Left lobe of liver (tissue), 2 donors: ENCODE results near the gene INPP5A. TPM values are rescaled to one million over a fixed set of nuclear protein-coding genes. Genes with fewer than 3 reads are reported as not detected.

ENCODE experiments used
- ATAC-seq: fragments of 200-7000 bp; cut with Tn5 transposase; one replicate; pipeline ENCODE4 v1.9.1; 2020; ENCODE audit warnings: mild to moderate bottlenecking, moderate library complexity
- DNase-seq: peaks from one replicate; pipeline ENCODE4 v3.0.0-alpha.2; 2020; ENCODE audit warnings: low spot score
- total RNA-seq: library from RNA; stranded (reverse); gene quantifications from one replicate; pipeline ENCODE4 v1.2.1, GENCODE V29; 2021
- donor health status: DM: no; HTN: no; CAD: no; lungs with moderate emphysema.
- donor health status: DM: no; HTN: yes; CAD: no.

INPP5A gene
- total RNA-seq, 1 donor from 2014 or later: 18.3 TPM

GRCh38 chr10:132804785-132805426, 267.3 kb downstream of the INPP5A start:
- DNase-seq: no peak
- ATAC-seq: no peak

GRCh38 chr10:132805599-132805998, 268.0 kb downstream of the INPP5A start:
- no peak for DNase-seq
- ATAC-seq: no peak

GRCh38 chr10:132806110-132806509, 268.5 kb downstream of the INPP5A start:
- DNase-seq (no peak), ATAC-seq (no peak)

GRCh38 chr10:132806561-132807003, 269.0 kb downstream of the INPP5A start:
- DNase-seq: no peak
- no peak for ATAC-seq

GRCh38 chr10:132807621-132808049, 270.0 kb downstream of the INPP5A start:
- DNase-seq (no peak), ATAC-seq (no peak)

- no peak for DNase-seq
These were observed 271.0 kb downstream of the INPP5A start for GRCh38 chr10:132808383-132809231.

GRCh38 chr10:132809232-132810140, 271.9 kb downstream of the INPP5A start:
- DNase-seq (no peak), ATAC-seq (no peak)

More at GRCh38 chr10:132808383-132809231, 271.0 kb downstream of the INPP5A start:
- ATAC-seq: no peak

- ATAC-seq (no peak), DNase-seq (no peak)
These were observed 272.7 kb downstream of the INPP5A start for GRCh38 chr10:132810141-132810806.

- DNase-seq: no peak
- ATAC-seq: peak; percentile 12
These were observed 273.5 kb downstream of the INPP5A start for GRCh38 chr10:132810807-132811700.

- no peak for DNase-seq
These were observed 274.4 kb downstream of the INPP5A start for GRCh38 chr10:132811891-132812481.

GRCh38 chr10:132812520-132812919, 274.9 kb downstream of the INPP5A start:
- ATAC-seq: no peak
- DNase-seq: no peak

More at GRCh38 chr10:132811891-132812481, 274.4 kb downstream of the INPP5A start:
- no peak for ATAC-seq

- no peak for DNase-seq
- ATAC-seq: no peak
These were observed 275.4 kb downstream of the INPP5A start for GRCh38 chr10:132813001-132813401.

GRCh38 chr10:132813560-132814468, 276.2 kb downstream of the INPP5A start:
- ATAC-seq (no peak), DNase-seq (no peak)

GRCh38 chr10:132814469-132814856, 276.9 kb downstream of the INPP5A start:
- ATAC-seq (no peak), DNase-seq (no peak)

- DNase-seq: no peak
- no peak for ATAC-seq
These were observed 277.7 kb downstream of the INPP5A start for GRCh38 chr10:132815168-132815857.

GRCh38 chr10:132816718-132817117, 279.1 kb downstream of the INPP5A start:
- ATAC-seq (no peak), DNase-seq (no peak)

- ATAC-seq: no peak
These were observed 280.2 kb downstream of the INPP5A start for GRCh38 chr10:132817701-132818211.

More at GRCh38 chr10:132817701-132818211, 280.2 kb downstream of the INPP5A start:
- DNase-seq: no peak
